GM19455 (cell line): ENCODE data around the gene IL10RA.
A peak's percentile ranks its signal among the peaks of the same experiment; 100 is the strongest.
"Not testable (repeated sequence)": the region's sequence is repeated elsewhere in the genome, so short reads cannot be mapped to it uniquely, and the experiment has no call there.

Experiments used
- ATAC-seq: cut with Tn5 transposase; IDR thresholded peaks from one replicate; pipeline ENCODE4 v1.9.1; 2021; ENCODE audit not compliant: unreplicated experiment

IL10RA gene

GRCh38 chr11:118005224-118006152, 19.3 kb downstream of the IL10RA start:
- no peak for ATAC-seq

- no peak for ATAC-seq
These were observed 19.9 kb downstream of the IL10RA start for GRCh38 chr11:118006153-118006534.

DNA sequence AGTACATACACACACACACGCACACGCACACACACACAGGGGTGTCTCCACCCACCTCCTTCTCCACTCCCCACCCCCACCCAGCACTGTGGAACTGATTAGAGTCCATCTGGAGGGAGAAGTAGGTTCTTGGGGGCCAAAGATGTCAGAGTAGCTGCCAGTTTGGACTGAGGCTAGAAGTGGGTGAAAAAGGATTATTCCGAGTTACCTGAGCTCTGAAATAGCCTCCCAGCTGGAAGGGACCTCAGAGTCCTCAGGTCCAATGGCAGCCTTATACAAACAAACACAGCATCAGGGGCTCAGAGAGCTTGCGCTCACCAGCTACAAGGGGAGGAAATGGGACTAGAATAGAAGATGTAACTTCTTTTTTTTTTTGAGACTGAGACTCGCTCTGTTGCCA, 20.8 kb downstream of the IL10RA start:
- ATAC-seq = no peak

GRCh38 chr11:118007563-118008270, 21.5 kb downstream of the IL10RA start:
- not testable (repeated sequence) for ATAC-seq

- no peak for ATAC-seq
These were observed 22.2 kb downstream of the IL10RA start for GRCh38 chr11:118008271-118008911.

GRCh38 chr11:118009864-118010737, 23.9 kb downstream of the IL10RA start:
- peak; percentile 16 for ATAC-seq

DNA sequence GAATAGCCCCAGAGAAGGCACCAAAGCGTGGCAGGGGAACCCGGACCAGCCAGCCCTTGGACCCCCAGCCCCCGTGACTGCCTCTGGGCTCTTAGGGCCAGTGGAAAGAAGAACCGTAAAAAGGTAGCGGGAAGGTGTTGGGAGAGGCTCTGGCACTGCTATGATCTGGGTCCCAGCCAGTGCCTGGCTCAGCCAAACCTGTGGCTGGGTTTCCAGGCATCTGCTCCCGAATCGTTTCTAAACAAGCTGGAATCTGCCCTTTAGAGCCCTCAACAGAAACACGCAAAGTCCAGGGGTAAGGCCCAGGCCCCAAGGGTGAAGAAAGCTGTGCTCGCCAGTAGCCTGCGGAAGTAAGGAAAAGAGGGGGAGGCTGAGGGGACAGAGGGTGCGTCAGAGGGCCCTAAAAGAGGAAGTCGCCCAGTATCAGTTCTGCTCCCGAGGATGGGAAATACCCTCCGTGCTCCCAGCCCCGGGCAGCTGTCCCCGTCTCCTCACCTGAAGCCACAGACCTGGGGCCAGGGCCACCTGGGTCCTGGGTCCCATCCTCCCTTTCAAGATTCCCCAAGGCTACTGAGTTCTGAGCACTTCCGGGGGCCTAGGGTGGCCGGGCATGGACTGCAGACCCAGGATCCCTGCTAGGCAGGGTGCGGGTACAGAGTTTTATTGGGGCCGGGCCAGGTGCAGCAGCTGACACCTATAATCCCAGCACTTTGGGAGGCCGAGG, 24.7 kb downstream of the IL10RA start:
- ATAC-seq = peak; percentile 73

DNA sequence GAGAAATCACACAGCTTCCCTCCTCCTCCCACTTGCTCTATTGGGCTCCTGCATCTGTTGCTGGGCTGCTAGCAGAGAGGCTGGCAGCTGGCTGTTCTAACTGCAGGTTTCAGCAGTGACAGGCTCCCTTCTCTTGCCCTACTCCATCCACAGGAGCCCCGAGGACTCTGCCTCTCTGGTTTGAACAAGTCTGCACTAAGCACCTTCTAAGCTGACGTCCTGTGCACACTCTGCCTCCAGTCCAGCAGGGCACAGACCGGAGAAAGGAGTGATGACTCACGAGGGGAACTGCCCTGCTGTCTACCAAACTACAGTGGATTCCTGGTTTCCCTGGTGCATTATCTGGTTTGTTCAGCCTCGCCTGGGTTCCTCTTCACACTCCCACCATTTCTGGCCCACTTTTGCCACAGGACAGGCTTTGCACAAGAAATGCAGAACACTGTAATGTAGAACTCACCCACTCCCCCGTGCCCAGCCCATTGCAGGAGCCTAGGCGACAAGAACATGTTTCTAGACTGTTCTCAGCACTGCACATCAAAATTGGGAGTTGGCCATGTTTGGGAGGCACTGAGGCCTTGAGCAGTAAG, 26.0 kb downstream of the IL10RA start:
- no peak for ATAC-seq

DNA sequence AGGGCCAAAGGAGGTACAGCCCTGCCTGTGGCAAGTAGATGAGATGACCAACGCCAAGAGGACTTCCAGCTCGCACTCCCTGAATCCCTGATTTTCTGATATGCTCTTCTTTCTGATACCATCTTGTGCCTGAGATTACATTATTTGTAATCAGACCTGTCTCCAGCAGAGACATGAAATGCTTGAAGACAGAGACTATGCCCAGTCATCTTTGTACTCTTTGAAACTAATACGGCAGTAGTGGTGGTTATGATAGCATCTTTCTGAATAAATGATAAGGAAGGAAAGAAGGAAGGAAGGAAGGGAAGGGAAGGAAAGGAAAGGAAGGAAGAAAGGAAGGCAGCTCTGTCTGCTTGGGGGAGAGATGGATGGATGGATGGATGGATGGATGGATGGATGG, 27.8 kb downstream of the IL10RA start:
- ATAC-seq = no peak

- no peak for ATAC-seq
These were observed 29.2 kb downstream of the IL10RA start for GRCh38 chr11:118015385-118015841.

GRCh38 chr11:118016104-118016503, 29.9 kb downstream of the IL10RA start:
- no peak for ATAC-seq

- ATAC-seq = no peak
These were observed 30.9 kb downstream of the IL10RA start for GRCh38 chr11:118017111-118017510.

DNA sequence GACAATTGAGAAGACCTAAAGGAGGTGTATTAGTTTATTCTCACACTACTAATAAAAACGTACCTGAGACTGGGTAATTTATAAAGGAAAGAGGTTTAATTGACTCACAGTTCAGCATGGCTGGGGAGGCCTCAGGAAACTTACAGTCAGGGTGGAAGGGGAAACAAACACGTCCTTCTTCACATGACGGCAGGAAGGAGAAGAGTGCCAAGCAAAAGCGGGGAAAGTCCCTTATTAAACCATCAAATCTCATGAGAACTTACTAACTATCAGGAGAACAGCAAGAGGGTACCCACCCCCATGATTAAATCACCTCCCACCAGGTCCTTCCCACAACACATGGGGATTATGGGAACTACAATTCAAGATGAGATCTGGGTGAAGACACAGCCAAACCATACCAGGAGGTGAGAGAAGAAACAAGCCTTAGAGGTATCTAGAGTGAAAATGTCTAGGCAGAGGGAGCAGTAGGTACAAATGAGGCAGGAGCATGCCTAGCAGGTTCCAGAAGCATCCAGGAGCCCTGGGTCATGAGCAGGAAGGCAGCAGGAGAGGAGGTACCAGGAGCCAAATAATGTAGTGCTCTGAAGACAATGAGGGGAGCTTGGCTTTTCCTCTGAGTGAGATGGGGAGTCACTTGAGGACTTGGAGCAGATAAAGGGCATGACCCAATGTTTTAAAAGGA, 31.6 kb downstream of the IL10RA start:
- no peak for ATAC-seq

DNA sequence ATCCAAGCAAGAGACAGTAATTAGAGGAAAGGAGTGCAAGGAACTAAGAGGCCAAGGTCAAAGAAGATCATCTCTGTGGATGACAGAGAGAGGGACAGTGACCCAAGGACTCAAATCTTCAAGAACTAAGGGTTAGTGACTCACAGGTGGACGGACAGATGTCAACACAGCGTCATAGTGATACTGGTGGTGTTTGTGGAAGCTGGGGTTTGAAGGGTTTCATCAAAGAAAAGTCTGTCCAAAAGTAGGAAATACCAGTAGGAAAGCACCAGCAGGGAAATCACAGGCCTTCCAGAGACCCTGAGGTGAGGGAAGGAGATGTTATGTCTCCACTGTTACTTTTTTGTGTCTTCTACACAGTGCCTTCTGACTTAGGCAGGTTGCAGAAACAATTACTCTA, 32.2 kb downstream of the IL10RA start:
- ATAC-seq = no peak

- ATAC-seq = no peak
These were observed 35.0 kb downstream of the IL10RA start for GRCh38 chr11:118021146-118021545.

GRCh38 chr11:118027694-118028093, 41.5 kb downstream of the IL10RA start:
- ATAC-seq = no peak

DNA sequence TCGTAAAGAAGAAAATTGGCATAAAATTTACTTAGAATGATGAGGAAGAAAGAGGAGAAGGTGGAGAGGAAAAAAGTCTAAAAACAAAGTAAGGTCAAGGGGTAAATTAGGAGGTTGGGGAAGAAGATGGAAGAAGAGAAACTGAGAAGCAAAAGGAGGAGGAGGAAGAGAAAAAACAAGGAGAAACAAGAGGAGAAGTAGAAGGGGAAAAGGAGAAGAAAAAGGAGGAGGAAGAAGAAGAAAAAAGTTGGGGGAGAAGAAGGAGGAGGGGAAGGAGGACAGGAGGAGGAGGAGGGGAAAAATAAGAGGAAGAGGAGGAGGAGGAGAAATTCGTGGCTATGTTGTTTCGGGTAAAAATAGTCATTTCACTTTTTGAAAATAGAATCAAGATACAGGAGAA, 42.4 kb downstream of the IL10RA start:
- no peak for ATAC-seq

DNA sequence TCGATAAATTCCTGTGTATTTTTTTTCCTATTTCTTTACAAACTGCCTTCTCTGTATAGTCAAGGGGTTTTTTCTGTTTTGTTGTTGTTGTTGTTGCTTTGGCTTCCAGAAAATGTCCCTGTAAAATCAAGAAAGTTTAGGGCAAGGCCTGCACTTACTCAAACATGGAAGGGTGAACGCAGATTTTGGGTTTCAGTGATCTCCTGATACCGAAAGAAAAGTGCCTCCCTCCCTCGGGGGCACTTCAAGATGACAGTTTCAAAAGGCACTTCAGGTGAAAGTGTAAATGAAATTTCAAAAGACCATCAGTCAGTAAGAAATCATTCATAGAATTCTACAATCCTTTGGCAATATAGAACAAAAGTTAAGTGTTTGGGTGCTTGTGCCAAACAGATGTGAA, 47.2 kb downstream of the IL10RA start:
- no peak for ATAC-seq

DNA sequence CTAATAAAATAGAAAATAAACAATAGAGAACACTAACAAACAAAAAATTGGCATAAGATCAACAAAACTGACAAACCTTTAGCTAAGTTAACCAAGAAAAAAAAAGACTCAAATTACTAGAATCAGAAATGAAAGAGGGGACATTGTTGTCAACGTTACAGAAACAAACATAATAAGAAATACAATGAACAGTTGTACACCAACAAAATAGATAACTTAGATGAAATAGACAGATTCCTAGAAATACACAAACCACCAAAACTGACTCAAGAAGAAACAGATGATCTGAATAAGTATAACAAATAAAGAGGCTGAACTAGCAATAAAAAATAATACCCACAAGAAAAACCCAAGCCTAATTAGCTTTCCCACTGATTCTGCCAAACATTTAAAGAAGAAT, 55.9 kb downstream of the IL10RA start:
- no peak for ATAC-seq
